OCI-LY1 (cell line): ENCODE data around the gene NT5C3A.
"Not testable (repeated sequence)": the region's sequence is repeated elsewhere in the genome, so short reads cannot be mapped to it uniquely, and the experiment has no call there.

Experiments
- CTCF ChIP-seq: fragments of 200-600 bp; sonication (generic), shearing (Covaris generic); IDR thresholded peaks from 2 replicates; pipeline ENCODE4 v1.5.1; 2017; ENCODE audit warnings: mild to moderate bottlenecking, antibody characterized with exemption, low read length, moderate library complexity, mixed read lengths
- EZH2 ChIP-seq: fragments of 200-600 bp; sonication (generic), shearing (Covaris generic); IDR thresholded peaks from 2 replicates; pipeline ENCODE4 v1.8.0; 2017; ENCODE audit warnings: borderline replicate concordance, mixed run types, mild to moderate bottlenecking, antibody characterized with exemption, low read length, moderate library complexity, mixed read lengths

- not testable (repeated sequence) for TF ChIP-seq CTCF, EZH2
These were observed 95.4 kb downstream of the NT5C3A start for GRCh38 chr7:32967268-32967582.
